Transverse colon (tissue), 4 donors: ENCODE data around the gene UBE2Q2. TPM values are rescaled to one million over a fixed set of nuclear protein-coding genes. Genes with fewer than 3 reads are reported as not detected.
"Not testable (repeated sequence)": the region's sequence is repeated elsewhere in the genome, so short reads cannot be mapped to it uniquely, and the experiment has no call there.

Source experiments
- DNase-seq: peaks from one replicate; pipeline ENCODE4 v3.0.0-alpha.2; 2019
- H3K27ac ChIP-seq, 4 donors: fragments of 200-600 bp; sonication (generic); 2 replicates each; pipeline ENCODE4 v1.5.1; 2016 to 2018; ENCODE audit warnings: inconsistent platforms in 4 of 4
- H3K27me3 ChIP-seq: fragments of 200-600 bp; sonication (generic); 2 replicates; pipeline ENCODE4 v1.5.1; 2017; ENCODE audit warnings: inconsistent platforms
- H3K36me3 ChIP-seq, 4 donors: fragments of 200-600 bp; sonication (generic); 2 replicates each; pipeline ENCODE4 v1.5.1; 2017 to 2019; ENCODE audit warnings: inconsistent platforms in 4 of 4
- H3K4me1 ChIP-seq, 4 donors: fragments of 200-600 bp; sonication (generic); 2 replicates each; pipeline ENCODE4 v1.5.1; 2017 to 2020; ENCODE audit warnings: inconsistent platforms in 4 of 4
- H3K4me3 ChIP-seq, 4 donors: fragments of 200-600 bp; sonication (generic); 1 replicate in 1 of 4; 2 replicates in 3 of 4; pipeline versions ENCODE4 v1.5.1 to v1.6.1; 2017 to 2019; ENCODE audit warnings: inconsistent platforms in 4 of 4
- H3K9me3 ChIP-seq, 2 donors: fragments of 200-600 bp; sonication (generic); 2 replicates each; pipeline ENCODE4 v1.5.1; 2017 to 2019; ENCODE audit warnings: inconsistent platforms in 2 of 2
- EP300 ChIP-seq: sonication (generic); formaldehyde crosslinking; IDR thresholded peaks from one replicate; pipeline ENCODE4 v1.6.1; 2017; ENCODE audit warnings: antibody characterized with exemption, low read depth
- POLR2A ChIP-seq: fragments of 450-650 bp; IDR thresholded peaks from one replicate; pipeline ENCODE4 v1.6.1; 2016; ENCODE audit warnings: antibody characterized with exemption, mild to moderate bottlenecking, moderate library complexity
- POLR2AphosphoS5 ChIP-seq, 3 donors: sonication (generic); formaldehyde crosslinking; IDR thresholded peaks; one replicate each; pipeline ENCODE4 v1.6.1; 2016; ENCODE audit warnings: antibody characterized with exemption in 3 of 3
- WGBS, 2 donors: methylation state at CpG; one replicate each; pipeline ENCODE4 v1.1.5; 2018; ENCODE audit warnings: low coverage in 1 of 2; 5-methylcytosine and 5-hydroxymethylcytosine counted together
- in situ Hi-C, 4 donors: fragments of 200-750 bp; cut with MboI; loops; one replicate each; pipeline versions ENCODE4 v1.15.0 to v1.15.1; 2017; ENCODE audit warnings: low sequenced_read_pairs in 3 of 4, low pct_ligation_motif_present in 1 of 4, low pct_unique_long_range_greater_than_20kb in 1 of 4
- intact Hi-C: fragments of 100-400 bp; cut with DNase I; formaldehyde crosslinking; loops from one replicate; pipeline ENCODE4 v1.15.1; 2023; ENCODE audit warnings: low total_unique reads
- total RNA-seq, 4 donors: library from RNA; depleted of rRNA; stranded (reverse); fragments of >200 nt; gene quantifications; one replicate each; pipeline ENCODE4 v1.1.0, GENCODE V29; 2016
- TF ChIP-seq, protein P1 (sequence below), 5 experiments: fragments of 200-600 bp in 3 of 5; fragments of 450-650 bp in 2 of 5; sonication (generic) in 3 of 5; IDR thresholded peaks; 1 replicate in 2 of 5; 2 replicates in 3 of 5; pipeline ENCODE4 v1.5.1; 2016 to 2017; ENCODE audit warnings: antibody characterized with exemption in 5 of 5, inconsistent platforms in 3 of 5, mild to moderate bottlenecking in 2 of 5, moderate library complexity in 1 of 5

Gene UBE2Q2
- total RNA-seq, 4 donors from 2014 or later = 21.2 to 53.7 (median 26.9) TPM

GRCh38 chr15:75801859-75802593 is 41.2 kb upstream of the UBE2Q2 start:
- intact Hi-C loops = loop anchor here (5.0 to 10.0 kb wide), 2 partner anchors 67 to 120 kb away; no protein-coding TSS in a partner anchor
- H3K4me3 ChIP-seq = peak overlapping the region in 1 of 4 donors; percentile 31
- 5 to 25% methylated on average over 3 to 25 of the region's 25 CpGs for WGBS, 2 donors

DNA sequence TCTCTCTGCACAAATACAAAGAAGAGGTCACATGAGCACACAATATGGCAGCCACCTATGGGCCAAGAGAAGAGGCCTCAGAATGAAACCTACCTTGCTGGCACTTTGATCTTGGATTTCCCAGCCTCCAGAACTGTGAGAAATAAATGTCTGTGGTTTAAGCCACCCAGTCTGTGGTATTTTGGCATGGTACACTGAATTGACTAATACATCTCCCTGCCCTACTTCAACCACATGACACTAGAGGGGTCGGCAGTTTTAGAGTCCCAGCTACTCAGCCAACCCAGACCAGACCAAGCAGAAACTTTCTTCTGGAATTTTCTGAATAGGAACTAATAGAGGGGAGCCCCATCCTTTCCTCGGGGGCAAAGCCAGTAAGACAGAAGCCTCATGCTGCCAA is 35.8 kb upstream of the UBE2Q2 start:
- in situ Hi-C loops (loop anchor here in 2 of 4 donors (10.0 to 25.0 kb wide), 3 partner anchors 83 to 330 kb away; a partner anchor contains a TSS), intact Hi-C loops (loop anchor here (10.0 kb wide), 1 partner anchor 73 kb away; no protein-coding TSS in a partner anchor)
- not testable (repeated sequence) for H3K9me3 ChIP-seq, H3K27me3 ChIP-seq, H3K4me1 ChIP-seq, H3K4me3 ChIP-seq, H3K36me3 ChIP-seq, DNase-seq, H3K27ac ChIP-seq
- 76% methylated on average over 2 of the region's 2 CpGs; no CpG with 5 or more reads in 1 of the 2 donors for WGBS, 2 donors

More at GRCh38 chr15:75801859-75802593, 41.2 kb upstream of the UBE2Q2 start:
- Histone ChIP-seq H3K9me3 (no peaks in the 10 kb centered on the region), H3K27me3 (peaks cover 39% of the 10 kb centered on the region), H3K36me3 (no peaks in the 10 kb centered on the region), H3K4me1 (peaks cover 0 to 5% (median 2%) of the 10 kb centered on the region in 4 donors), H3K27ac (no peak overlapping the region)
- TF ChIP-seq, protein P1, sequence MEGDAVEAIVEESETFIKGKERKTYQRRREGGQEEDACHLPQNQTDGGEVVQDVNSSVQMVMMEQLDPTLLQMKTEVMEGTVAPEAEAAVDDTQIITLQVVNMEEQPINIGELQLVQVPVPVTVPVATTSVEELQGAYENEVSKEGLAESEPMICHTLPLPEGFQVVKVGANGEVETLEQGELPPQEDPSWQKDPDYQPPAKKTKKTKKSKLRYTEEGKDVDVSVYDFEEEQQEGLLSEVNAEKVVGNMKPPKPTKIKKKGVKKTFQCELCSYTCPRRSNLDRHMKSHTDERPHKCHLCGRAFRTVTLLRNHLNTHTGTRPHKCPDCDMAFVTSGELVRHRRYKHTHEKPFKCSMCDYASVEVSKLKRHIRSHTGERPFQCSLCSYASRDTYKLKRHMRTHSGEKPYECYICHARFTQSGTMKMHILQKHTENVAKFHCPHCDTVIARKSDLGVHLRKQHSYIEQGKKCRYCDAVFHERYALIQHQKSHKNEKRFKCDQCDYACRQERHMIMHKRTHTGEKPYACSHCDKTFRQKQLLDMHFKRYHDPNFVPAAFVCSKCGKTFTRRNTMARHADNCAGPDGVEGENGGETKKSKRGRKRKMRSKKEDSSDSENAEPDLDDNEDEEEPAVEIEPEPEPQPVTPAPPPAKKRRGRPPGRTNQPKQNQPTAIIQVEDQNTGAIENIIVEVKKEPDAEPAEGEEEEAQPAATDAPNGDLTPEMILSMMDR (IDR thresholded peaks at IDR 0.05) = peak; percentile 83 to 96 (median 93)
- TF ChIP-seq POLR2A (no peak), POLR2AphosphoS5 (IDR thresholded peaks at IDR 0.05) (no peak), EP300 (no peak)
- DNase-seq = peak; percentile 84
- in situ Hi-C loops = loop anchor here in 2 of 4 donors (10.0 to 25.0 kb wide), 3 partner anchors 77 to 335 kb away; a partner anchor contains a TSS

DNA sequence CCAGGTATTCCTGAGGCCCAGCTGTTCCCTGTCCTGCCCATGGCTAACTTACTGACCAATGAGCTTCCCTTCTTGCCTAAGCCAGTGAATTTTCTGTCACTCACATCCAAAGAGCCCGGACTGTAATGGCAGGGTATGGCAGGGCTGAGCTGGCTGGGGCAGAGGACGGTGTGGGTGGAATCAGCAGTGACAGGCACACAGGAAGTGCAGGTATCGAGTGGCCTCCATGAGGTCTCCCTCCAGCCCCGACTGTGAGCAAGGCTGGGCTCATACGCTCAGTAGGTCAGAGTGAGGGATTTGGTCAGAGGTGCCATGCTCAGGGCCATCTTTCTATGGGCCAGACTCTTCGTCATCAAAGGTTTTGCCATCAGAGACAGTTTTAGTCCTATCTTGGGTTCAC is 35.2 kb upstream of the UBE2Q2 start:
- H3K9me3 ChIP-seq, H3K27me3 ChIP-seq, H3K27ac ChIP-seq, H3K36me3 ChIP-seq, H3K4me1 ChIP-seq, H3K4me3 ChIP-seq, DNase-seq: not testable (repeated sequence)
- intact Hi-C loops = loop anchor here (10.0 kb wide), 1 partner anchor 73 kb away; no protein-coding TSS in a partner anchor
- in situ Hi-C loops = loop anchor here in 2 of 4 donors (10.0 to 25.0 kb wide), 3 partner anchors 83 to 329 kb away; a partner anchor contains a TSS
- 84% methylated on average over 6 of the region's 6 CpGs; no CpG with 5 or more reads in 1 of the 2 donors for WGBS, 2 donors

DNA sequence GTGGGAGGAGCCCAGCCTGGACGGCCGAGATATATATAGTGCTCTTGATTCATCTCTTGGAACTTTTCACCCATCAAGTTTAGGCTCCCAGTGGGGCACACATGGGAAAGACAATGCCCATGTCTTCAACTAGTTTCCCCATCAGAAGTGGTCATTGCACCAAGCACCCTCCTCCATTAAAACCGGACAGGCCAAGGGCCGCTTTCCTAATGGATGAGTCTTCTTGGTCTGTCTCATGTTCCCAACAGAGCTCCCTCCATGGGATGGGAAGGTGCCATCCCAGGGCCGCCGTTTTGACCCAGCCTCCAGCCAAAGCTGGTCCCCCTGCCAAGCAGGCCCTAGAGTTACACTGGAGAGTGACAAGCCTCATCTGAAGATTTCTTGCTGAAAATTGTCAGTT is 34.7 kb upstream of the UBE2Q2 start:
- no peak for DNase-seq
- no peaks in the 10 kb centered on the region for H3K9me3 ChIP-seq
- intact Hi-C loops (loop anchor here (10.0 kb wide), 1 partner anchor 74 kb away; no protein-coding TSS in a partner anchor), in situ Hi-C loops (loop anchor here in 2 of 4 donors (10.0 to 25.0 kb wide), 3 partner anchors 84 to 329 kb away; a partner anchor contains a TSS)
- no peaks in the 10 kb centered on the region for H3K36me3 ChIP-seq
- TF ChIP-seq, protein P1 (IDR thresholded peaks at IDR 0.05) = no peak
- TF ChIP-seq POLR2A = no peak
- no peaks in the 10 kb centered on the region for H3K27me3 ChIP-seq
- H3K4me3 ChIP-seq = no peak overlapping the region
- H3K27ac ChIP-seq = no peak overlapping the region
- no peaks in the 10 kb centered on the region for H3K4me1 ChIP-seq
- WGBS, 2 donors = 82% methylated on average over 6 of the region's 6 CpGs; no CpG with 5 or more reads in 1 of the 2 donors

DNA sequence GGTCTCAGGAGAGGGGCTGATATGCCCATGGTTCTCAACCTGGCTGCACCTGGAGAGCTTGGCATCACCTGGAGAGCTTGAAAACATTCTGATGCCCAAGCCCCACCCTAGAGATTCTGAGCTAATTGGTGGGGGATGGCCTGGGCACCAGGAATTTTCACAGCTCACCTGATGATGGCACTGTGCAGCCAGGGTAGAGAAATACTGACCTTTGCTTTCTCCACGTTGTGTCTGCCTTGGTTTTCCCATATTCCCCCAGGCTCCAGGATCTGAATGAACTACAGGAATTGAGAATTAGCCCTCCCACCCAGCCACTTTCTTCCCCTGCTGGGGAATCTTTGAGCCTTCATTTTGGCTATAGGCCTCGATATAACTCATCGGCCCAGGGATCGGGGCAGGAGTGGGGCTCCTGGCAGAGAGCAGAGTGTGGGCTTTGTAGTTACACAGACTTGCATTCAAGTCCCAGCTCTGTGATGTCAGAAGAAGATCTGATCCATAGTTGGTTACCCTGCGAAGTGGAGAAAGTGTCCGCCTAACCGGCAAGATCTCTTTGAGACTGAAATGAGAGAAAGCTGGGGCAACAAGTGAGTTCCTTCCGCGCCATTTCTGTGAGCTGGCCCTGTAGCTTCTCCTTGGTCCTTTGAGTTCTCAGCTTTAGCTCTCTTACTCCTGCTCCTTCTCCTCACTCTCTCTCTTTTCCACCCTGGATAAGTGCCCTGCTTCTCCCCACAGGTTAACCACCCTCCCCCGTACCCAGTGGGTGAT is 33.1 kb upstream of the UBE2Q2 start:
- Histone ChIP-seq H3K4me3 (no peak overlapping the region), H3K27ac (no peak overlapping the region), H3K9me3 (no peaks in the 10 kb centered on the region), H3K36me3 (no peaks in the 10 kb centered on the region), H3K4me1 (no peaks in the 10 kb centered on the region), H3K27me3 (no peaks in the 10 kb centered on the region)
- intact Hi-C loops = loop anchor here (10.0 kb wide), 1 partner anchor 75 kb away; no protein-coding TSS in a partner anchor
- DNase-seq = peak; percentile 26
- WGBS, 2 donors = 84% methylated on average over 10 of the region's 10 CpGs; no CpG with 5 or more reads in 1 of the 2 donors
- TF ChIP-seq EP300 = no peak
- TF ChIP-seq, protein P1 (IDR thresholded peaks at IDR 0.05) = peak; percentile 19 to 42 (median 32)
- in situ Hi-C loops = loop anchor here in 2 of 4 donors (10.0 to 25.0 kb wide), 5 partner anchors 85 to 327 kb away; a partner anchor contains a TSS
